Activated CD8-positive, alpha-beta T cell treated with anti-CD3 and anti-CD28 coated beads for 36 hours (primary cell): ENCODE results near the gene RBPMS2. TPM values are rescaled to one million over a fixed set of nuclear protein-coding genes. Genes with fewer than 3 reads are reported as not detected.

ENCODE experiments used
- ATAC-seq: fragments of 200-7000 bp; cut with Tn5 transposase; one replicate; pipeline ENCODE4 v1.10.0; 2021; ENCODE audit warnings: mild to moderate bottlenecking, moderate library complexity
- CTCF ChIA-PET: fragments of 350-600 bp; sonication (Branson Sonifier 250); formaldehyde crosslinking; loops from one replicate; lab custom pipeline; 2021; ENCODE audit warnings: antibody characterized with exemption; lab: Charles Lee
- POLR2A ChIA-PET: fragments of 350-600 bp; sonication (Branson Sonifier 250); formaldehyde crosslinking; loops from one replicate; lab custom pipeline; 2021; ENCODE audit warnings: antibody characterized with exemption; lab: Charles Lee
- DNase-seq: peaks from one replicate; pipeline ENCODE4 v3.0.0-alpha.2; 2020
- H3K27ac Mint-ChIP-seq: one replicate; pipeline ENCODE4 v1.8.0; 2021; ENCODE audit warnings: mild to moderate bottlenecking, mixed read lengths
- H3K27me3 Mint-ChIP-seq: one replicate; pipeline ENCODE4 v1.8.0; 2021; ENCODE audit warnings: mixed read lengths
- H3K36me3 Mint-ChIP-seq: one replicate; pipeline ENCODE4 v1.8.0; 2021; ENCODE audit warnings: low read depth, mixed read lengths
- H3K4me1 Mint-ChIP-seq: one replicate; pipeline ENCODE4 v1.8.0; 2021; ENCODE audit warnings: low read depth, mixed read lengths
- H3K4me3 Mint-ChIP-seq: one replicate; pipeline ENCODE4 v1.8.0; 2021; ENCODE audit warnings: mild to moderate bottlenecking, moderate library complexity, mixed read lengths
- H3K9me3 Mint-ChIP-seq: one replicate; pipeline ENCODE4 v1.8.0; 2021; ENCODE audit warnings: mixed read lengths
- CTCF ChIP-seq: fragments of 200-600 bp; IDR thresholded peaks from one replicate; pipeline ENCODE4 v1.8.0; 2022; ENCODE audit warnings: antibody characterized with exemption, mild to moderate bottlenecking
- intact Hi-C: fragments of 100-400 bp; cut with micrococcal nuclease; formaldehyde crosslinking; loops from one replicate; pipeline ENCODE4 v1.10.0; 2022
- total RNA-seq, 2 experiments: library from RNA; stranded (reverse); gene quantifications; one replicate each; pipeline ENCODE4 v1.2.3, GENCODE V29; 2021

RBPMS2 gene
- total RNA-seq, 2 experiments from 2014 or later: not detected

- no peak for TF ChIP-seq CTCF
- H3K4me1 Mint-ChIP-seq: no peaks in the 10 kb centered on the region
- H3K27ac Mint-ChIP-seq: no peak overlapping the region
- peaks cover 33% of the 10 kb centered on the region for H3K27me3 Mint-ChIP-seq
- H3K9me3 Mint-ChIP-seq: no peaks in the 10 kb centered on the region
- intact Hi-C loops: no loop called here
- no peak for ATAC-seq
- DNase-seq: no peak
- no peaks in the 10 kb centered on the region for H3K36me3 Mint-ChIP-seq
- no peak overlapping the region for H3K4me3 Mint-ChIP-seq
- POLR2A ChIA-PET: no interaction called here
- CTCF ChIA-PET: no interaction called here
Observed at GRCh38 chr15:64772964-64773363, 2.4 kb downstream of the RBPMS2 start.

- intact Hi-C loops: no loop called here
- H3K9me3 Mint-ChIP-seq: no peaks in the 10 kb centered on the region
- no peaks in the 10 kb centered on the region for H3K4me1 Mint-ChIP-seq
- ChIA-PET CTCF (interaction anchor here (0.7 to 0.9 kb wide), 2 partner anchors 38 to 43 kb away, joined by 3 to 4 read pairs; no protein-coding TSS in a partner anchor), POLR2A (no interaction called here)
- H3K36me3 Mint-ChIP-seq: no peaks in the 10 kb centered on the region
- no peak for ATAC-seq
- peaks cover 33% of the 10 kb centered on the region for H3K27me3 Mint-ChIP-seq
- DNase-seq: no peak
- no peak overlapping the region for H3K27ac Mint-ChIP-seq
- TF ChIP-seq CTCF: no peak
- H3K4me3 Mint-ChIP-seq: no peak overlapping the region
Observed at GRCh38 chr15:64772488-64772887, 2.9 kb downstream of the RBPMS2 start.

- intact Hi-C loops: no loop called here
- no peaks in the 10 kb centered on the region for H3K9me3 Mint-ChIP-seq
- TF ChIP-seq CTCF: no peak
- H3K27me3 Mint-ChIP-seq: peaks cover 19% of the 10 kb centered on the region
- CTCF ChIA-PET: no interaction called here
- DNase-seq (no peak), ATAC-seq (no peak)
- H3K36me3 Mint-ChIP-seq: no peaks in the 10 kb centered on the region
- no peaks in the 10 kb centered on the region for H3K4me1 Mint-ChIP-seq
- no peak overlapping the region for H3K27ac Mint-ChIP-seq
- POLR2A ChIA-PET: no interaction called here
- no peak overlapping the region for H3K4me3 Mint-ChIP-seq
Observed at GRCh38 chr15:64770626-64771025, 4.8 kb downstream of the RBPMS2 start.

GRCh38 chr15:64767203-64767602, 8.2 kb downstream of the RBPMS2 start:
- no peak for DNase-seq

GRCh38 chr15:64766058-64766457, 9.3 kb downstream of the RBPMS2 start:
- H3K27ac Mint-ChIP-seq: no peak overlapping the region
- H3K4me1 Mint-ChIP-seq: no peaks in the 10 kb centered on the region
- DNase-seq (no peak), ATAC-seq (no peak)
- no peaks in the 10 kb centered on the region for H3K36me3 Mint-ChIP-seq
- ChIA-PET POLR2A (no interaction called here), CTCF (no interaction called here)
- H3K9me3 Mint-ChIP-seq: no peaks in the 10 kb centered on the region
- no peak for TF ChIP-seq CTCF
- H3K4me3 Mint-ChIP-seq: no peak overlapping the region
- H3K27me3 Mint-ChIP-seq: no peaks in the 10 kb centered on the region
- intact Hi-C loops: no loop called here

More at GRCh38 chr15:64767203-64767602, 8.2 kb downstream of the RBPMS2 start:
- ChIA-PET POLR2A (no interaction called here), CTCF (no interaction called here)
- Mint-ChIP-seq H3K4me1 (no peaks in the 10 kb centered on the region), H3K36me3 (no peaks in the 10 kb centered on the region), H3K9me3 (no peaks in the 10 kb centered on the region), H3K27ac (no peak overlapping the region), H3K27me3 (no peaks in the 10 kb centered on the region), H3K4me3 (no peak overlapping the region)
- intact Hi-C loops: no loop called here
- no peak for TF ChIP-seq CTCF
- no peak for ATAC-seq
